ENCODE results near the gene GRWD1. TPM values are rescaled to one million over a fixed set of nuclear protein-coding genes. Genes with fewer than 3 reads are reported as not detected.

The GRWD1 gene
- total RNA-seq, 2 experiments from 2014 or later: 91.1 to 98.5 TPM

GRCh38 chr19:48461651-48461981, 15.8 kb downstream of the GRWD1 start:
- Mint-ChIP-seq H3K36me3 (peaks cover 6% of the 10 kb centered on the region), H3K9me3 (no peaks in the 10 kb centered on the region), H3K4me3 (no peak overlapping the region), H3K4me1 (peaks cover 2% of the 10 kb centered on the region), H3K27ac (no peak overlapping the region), H3K27me3 (no peaks in the 10 kb centered on the region)
- DNase-seq: no peak

- Mint-ChIP-seq H3K27ac (no peak overlapping the region), H3K9me3 (no peaks in the 10 kb centered on the region), H3K36me3 (peaks cover 6% of the 10 kb centered on the region), H3K27me3 (no peaks in the 10 kb centered on the region), H3K4me1 (peaks cover 2% of the 10 kb centered on the region), H3K4me3 (peak overlapping the region; percentile 2)
- no peak for DNase-seq
Measured at GRCh38 chr19:48461982-48462655, 16.3 kb downstream of the GRWD1 start.

- H3K27me3 Mint-ChIP-seq: no peaks in the 10 kb centered on the region
- H3K9me3 Mint-ChIP-seq: no peaks in the 10 kb centered on the region
- H3K27ac Mint-ChIP-seq: no peak overlapping the region
- no peak for DNase-seq
- peaks cover 6% of the 10 kb centered on the region for H3K36me3 Mint-ChIP-seq
- H3K4me1 Mint-ChIP-seq: peaks cover 11% of the 10 kb centered on the region
- no peak overlapping the region for H3K4me3 Mint-ChIP-seq
Measured at GRCh38 chr19:48465215-48465614, 19.4 kb downstream of the GRWD1 start.

GRCh38 chr19:48466561-48467325, 21.0 kb downstream of the GRWD1 start:
- H3K27ac Mint-ChIP-seq: no peak overlapping the region
- H3K36me3 Mint-ChIP-seq: peaks cover 6% of the 10 kb centered on the region

GRCh38 chr19:48468772-48469288, 23.0 kb downstream of the GRWD1 start:
- Mint-ChIP-seq H3K4me1 (peaks cover 17% of the 10 kb centered on the region), H3K27me3 (no peaks in the 10 kb centered on the region), H3K36me3 (peaks cover 2% of the 10 kb centered on the region), H3K9me3 (no peaks in the 10 kb centered on the region), H3K27ac (peak overlapping the region; percentile 87), H3K4me3 (peak overlapping the region; percentile 85)
- peak; percentile 99 for DNase-seq

More at GRCh38 chr19:48466561-48467325, 21.0 kb downstream of the GRWD1 start:
- Mint-ChIP-seq H3K4me3 (no peak overlapping the region), H3K9me3 (no peaks in the 10 kb centered on the region), H3K27me3 (no peaks in the 10 kb centered on the region), H3K4me1 (peaks cover 14% of the 10 kb centered on the region)
- DNase-seq: no peak

- no peaks in the 10 kb centered on the region for H3K9me3 Mint-ChIP-seq
- peaks cover 2% of the 10 kb centered on the region for H3K36me3 Mint-ChIP-seq
- peak within 1 kb of the TSS; percentile 87 for H3K27ac Mint-ChIP-seq
- H3K4me3 Mint-ChIP-seq: peak within 1 kb of the TSS; percentile 85
- H3K4me1 Mint-ChIP-seq: peaks cover 17% of the 10 kb centered on the region
- H3K27me3 Mint-ChIP-seq: no peaks in the 10 kb centered on the region
- peak; percentile 82 for DNase-seq
Measured at GRCh38 chr19:48469289-48469881, 23.6 kb downstream of the GRWD1 start, which contains the start of gene CYTH2. TSS of gene CYTH2 (plus strand) at chr19:48469369. CDS start at chr19:48469508, 139 bp downstream.

GRCh38 chr19:48469934-48470680, 24.3 kb downstream of the GRWD1 start:
- Mint-ChIP-seq H3K4me1 (peaks cover 17% of the 10 kb centered on the region), H3K36me3 (peaks cover 2% of the 10 kb centered on the region), H3K27me3 (no peaks in the 10 kb centered on the region), H3K4me3 (peak overlapping the region; percentile 85), H3K27ac (peak overlapping the region; percentile 87), H3K9me3 (no peaks in the 10 kb centered on the region)
- DNase-seq: no peak

GRCh38 chr19:48470856-48471255, 25.1 kb downstream of the GRWD1 start:
- Mint-ChIP-seq H3K4me1 (peaks cover 17% of the 10 kb centered on the region), H3K4me3 (peak overlapping the region; percentile 26), H3K9me3 (no peaks in the 10 kb centered on the region), H3K36me3 (peaks cover 2% of the 10 kb centered on the region), H3K27ac (no peak overlapping the region), H3K27me3 (no peaks in the 10 kb centered on the region)
- no peak for DNase-seq

- H3K27me3 Mint-ChIP-seq: no peaks in the 10 kb centered on the region
- peaks cover 17% of the 10 kb centered on the region for H3K4me1 Mint-ChIP-seq
- no peak for DNase-seq
- H3K36me3 Mint-ChIP-seq: peaks cover 2% of the 10 kb centered on the region
- H3K4me3 Mint-ChIP-seq: no peak overlapping the region
- no peaks in the 10 kb centered on the region for H3K9me3 Mint-ChIP-seq
- H3K27ac Mint-ChIP-seq: no peak overlapping the region
Measured at GRCh38 chr19:48471836-48472235, 26.1 kb downstream of the GRWD1 start.

- Mint-ChIP-seq H3K4me1 (peaks cover 11% of the 10 kb centered on the region), H3K36me3 (peaks cover 2% of the 10 kb centered on the region), H3K27me3 (no peaks in the 10 kb centered on the region), H3K27ac (no peak overlapping the region), H3K9me3 (no peaks in the 10 kb centered on the region), H3K4me3 (no peak overlapping the region)
- DNase-seq: no peak
Measured at GRCh38 chr19:48473161-48473966, 27.6 kb downstream of the GRWD1 start.

- H3K36me3 Mint-ChIP-seq: peaks cover 2% of the 10 kb centered on the region
- no peaks in the 10 kb centered on the region for H3K9me3 Mint-ChIP-seq
- peaks cover 8% of the 10 kb centered on the region for H3K4me1 Mint-ChIP-seq
- no peaks in the 10 kb centered on the region for H3K27me3 Mint-ChIP-seq
- no peak overlapping the region for H3K27ac Mint-ChIP-seq
- DNase-seq: no peak
- no peak overlapping the region for H3K4me3 Mint-ChIP-seq
Measured at GRCh38 chr19:48474084-48474592, 28.4 kb downstream of the GRWD1 start.

- H3K4me3 Mint-ChIP-seq: no peak overlapping the region
- peaks cover 2% of the 10 kb centered on the region for H3K36me3 Mint-ChIP-seq
- H3K4me1 Mint-ChIP-seq: peaks cover 11% of the 10 kb centered on the region
- peak overlapping the region; percentile 70 for H3K27ac Mint-ChIP-seq
- DNase-seq: no peak
- no peaks in the 10 kb centered on the region for H3K27me3 Mint-ChIP-seq
- no peaks in the 10 kb centered on the region for H3K9me3 Mint-ChIP-seq
Measured at GRCh38 chr19:48475369-48476068, 29.7 kb downstream of the GRWD1 start.

GRCh38 chr19:48476176-48476575, 30.4 kb downstream of the GRWD1 start:
- DNase-seq: no peak
- no peak overlapping the region for H3K4me3 Mint-ChIP-seq
- H3K36me3 Mint-ChIP-seq: no peaks in the 10 kb centered on the region
- no peaks in the 10 kb centered on the region for H3K27me3 Mint-ChIP-seq
- H3K4me1 Mint-ChIP-seq: peaks cover 15% of the 10 kb centered on the region
- H3K9me3 Mint-ChIP-seq: no peaks in the 10 kb centered on the region
- no peak overlapping the region for H3K27ac Mint-ChIP-seq

Measured in activated naive CD8-positive, alpha-beta T cell treated with anti-CD3 and anti-CD28 coated beads for 36 hours (primary cell).